ENCODE measurements around the gene MUC21. TPM values are rescaled to one million over a fixed set of nuclear protein-coding genes. Genes with fewer than 3 reads are reported as not detected.

Gene MUC21
- polyA plus RNA-seq, 1 of the 3 experiments (the other 2 are of a cell fraction) = not detected

- TF ChIP-seq, protein P1, sequence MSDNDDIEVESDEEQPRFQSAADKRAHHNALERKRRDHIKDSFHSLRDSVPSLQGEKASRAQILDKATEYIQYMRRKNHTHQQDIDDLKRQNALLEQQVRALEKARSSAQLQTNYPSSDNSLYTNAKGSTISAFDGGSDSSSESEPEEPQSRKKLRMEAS (IDR thresholded peaks at IDR 0.05; ENCODE audit: low read depth) = no peak
- TF ChIP-seq SIN3A (IDR thresholded peaks at IDR 0.05; ENCODE audit: borderline replicate concordance, low read depth, low read length) = no peak
These were observed 2.0 kb downstream of the MUC21 start (continued) for GRCh38 chr6:30985490-30985889.

DNA sequence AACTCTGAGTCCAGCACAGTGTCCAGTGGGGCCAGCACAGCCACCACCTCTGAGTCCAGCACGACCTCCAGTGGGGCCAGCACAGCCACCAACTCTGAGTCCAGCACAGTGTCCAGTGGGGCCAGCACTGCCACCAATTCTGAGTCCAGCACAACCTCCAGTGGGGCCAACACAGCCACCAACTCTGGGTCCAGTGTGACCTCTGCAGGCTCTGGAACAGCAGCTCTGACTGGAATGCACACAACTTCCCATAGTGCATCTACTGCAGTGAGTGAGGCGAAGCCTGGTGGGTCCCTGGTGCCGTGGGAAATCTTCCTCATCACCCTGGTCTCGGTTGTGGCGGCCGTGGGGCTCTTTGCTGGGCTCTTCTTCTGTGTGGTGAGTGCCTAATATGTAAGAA is 3.8 kb downstream of the MUC21 start:
- H2AFZ ChIP-seq (ENCODE audit: low read depth) = no peak overlapping the region
- no peak overlapping the region for H3K4me2 ChIP-seq
- no peak for TF ChIP-seq JUND (IDR thresholded peaks at IDR 0.05)
- TF ChIP-seq TAF1 (IDR thresholded peaks at IDR 0.05; ENCODE audit: borderline replicate concordance, low read depth, low read length) = no peak
- TF ChIP-seq, protein P2, sequence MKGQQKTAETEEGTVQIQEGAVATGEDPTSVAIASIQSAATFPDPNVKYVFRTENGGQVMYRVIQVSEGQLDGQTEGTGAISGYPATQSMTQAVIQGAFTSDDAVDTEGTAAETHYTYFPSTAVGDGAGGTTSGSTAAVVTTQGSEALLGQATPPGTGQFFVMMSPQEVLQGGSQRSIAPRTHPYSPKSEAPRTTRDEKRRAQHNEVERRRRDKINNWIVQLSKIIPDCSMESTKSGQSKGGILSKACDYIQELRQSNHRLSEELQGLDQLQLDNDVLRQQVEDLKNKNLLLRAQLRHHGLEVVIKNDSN (IDR thresholded peaks at IDR 0.05; ENCODE audit: borderline replicate concordance, low read depth) = no peak
- TF ChIP-seq MXI1 (IDR thresholded peaks at IDR 0.05; ENCODE audit: low read depth, low read length) = no peak
- no peak for TF ChIP-seq FOXM1 (IDR thresholded peaks at IDR 0.05; ENCODE audit: low read depth)
- no peak for TF ChIP-seq RCOR1 (IDR thresholded peaks at IDR 0.05; ENCODE audit: low read length)
- no peak for TF ChIP-seq NFIC (IDR thresholded peaks at IDR 0.05; ENCODE audit: borderline replicate concordance)
- TF ChIP-seq CHD2 (IDR thresholded peaks at IDR 0.05; ENCODE audit: low read length, partially characterized antibody) = no peak
- no peak for TF ChIP-seq ELF1 (IDR thresholded peaks at IDR 0.05)
- H3K4me3 ChIP-seq (ENCODE audit: low read depth in 2 of 2, low read length in 1 of 2) = no peak overlapping the region
- H4K20me1 ChIP-seq (ENCODE audit: insufficient read depth) = no peaks in the 10 kb centered on the region
- H3K9me2 ChIP-seq = no peaks in the 10 kb centered on the region
- ChIA-PET POLR2A (no interaction called here), CTCF (no interaction called here)
- no peaks in the 10 kb centered on the region for H3K79me2 ChIP-seq (ENCODE audit: insufficient read depth)
- no peak overlapping the region for H3K9ac ChIP-seq
- no peaks in the 10 kb centered on the region for H3F3A ChIP-seq (replicated peaks; ENCODE audit: insufficient read depth)
- no peak for DNase-seq
- H3K27me3 ChIP-seq (ENCODE audit: insufficient read depth) = no peaks in the 10 kb centered on the region
- H3K36me3 ChIP-seq (replicated peaks in 1 of 2; ENCODE audit: control insufficient read depth in 1 of 2, insufficient read depth in 2 of 2, low read length in 1 of 2) = no peaks in the 10 kb centered on the region
- no peak overlapping the region for H3K27ac ChIP-seq (ENCODE audit: low read depth in 2 of 2, low read length in 1 of 2)
- WGBS (ENCODE audit: low lambda C conversion rate) = 49% methylated on average over 5 of the region's 6 CpGs
- H3K9me3 ChIP-seq = no peaks in the 10 kb centered on the region
- peaks cover 0 to 2% of the 10 kb centered on the region in 2 experiments; a peak in 1 of 4 replicates for H3K4me1 ChIP-seq (ENCODE audit: control insufficient read depth in 1 of 2, insufficient read depth in 2 of 2, low read depth in 1 of 2, low read length in 1 of 2)

DNA sequence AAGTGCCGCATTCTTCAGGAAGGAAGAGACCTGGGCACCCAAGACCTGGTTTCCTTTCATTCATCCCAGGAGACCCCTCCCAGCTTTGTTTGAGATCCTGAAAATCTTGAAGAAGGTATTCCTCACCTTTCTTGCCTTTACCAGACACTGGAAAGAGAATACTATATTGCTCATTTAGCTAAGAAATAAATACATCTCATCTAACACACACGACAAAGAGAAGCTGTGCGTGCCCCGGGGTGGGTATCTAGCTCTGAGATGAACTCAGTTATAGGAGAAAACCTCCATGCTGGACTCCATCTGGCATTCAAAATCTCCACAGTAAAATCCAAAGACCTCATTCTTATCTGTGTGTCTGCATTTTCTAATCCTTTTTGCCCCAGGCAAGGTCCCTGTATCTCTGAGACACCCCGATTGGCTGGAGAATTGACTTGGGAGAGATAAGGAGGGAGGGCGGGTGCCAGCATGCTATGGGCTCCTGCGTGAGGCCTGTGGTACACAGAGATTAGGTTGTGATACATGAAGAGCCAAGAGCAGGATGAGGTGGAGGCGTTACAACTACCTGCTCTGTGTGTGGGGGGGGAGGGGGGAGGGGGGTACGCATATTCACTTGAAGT is 4.8 kb downstream of the MUC21 start:
- H3K9me3 ChIP-seq = no peaks in the 10 kb centered on the region
- H3K79me2 ChIP-seq (ENCODE audit: insufficient read depth) = no peaks in the 10 kb centered on the region
- DNase-seq = peak; percentile 29
- no peak overlapping the region for H3K27ac ChIP-seq (ENCODE audit: low read depth in 2 of 2, low read length in 1 of 2)
- no peaks in the 10 kb centered on the region for H3K4me1 ChIP-seq (ENCODE audit: control insufficient read depth in 1 of 2, insufficient read depth in 2 of 2, low read depth in 1 of 2, low read length in 1 of 2)
- H3K9ac ChIP-seq = no peak overlapping the region
- no peaks in the 10 kb centered on the region for H3K36me3 ChIP-seq (replicated peaks in 1 of 2; ENCODE audit: control insufficient read depth in 1 of 2, insufficient read depth in 2 of 2, low read length in 1 of 2)
- H3K27me3 ChIP-seq (ENCODE audit: insufficient read depth) = no peaks in the 10 kb centered on the region
- no peak overlapping the region for H2AFZ ChIP-seq (ENCODE audit: low read depth)
- no peak overlapping the region for H3K4me2 ChIP-seq
- ChIA-PET CTCF (interaction anchor here (0.8 to 1.0 kb wide), 2 partner anchors 9 to 158 kb away, joined by 3 read pairs; no protein-coding TSS in a partner anchor), POLR2A (no interaction called here)
- H3K9me2 ChIP-seq = no peaks in the 10 kb centered on the region
- 77% methylated on average over 9 of the region's 9 CpGs for WGBS (ENCODE audit: low lambda C conversion rate)
- H3K4me3 ChIP-seq (ENCODE audit: low read depth in 2 of 2, low read length in 1 of 2) = no peak overlapping the region
- no peaks in the 10 kb centered on the region for H4K20me1 ChIP-seq (ENCODE audit: insufficient read depth)
- no peaks in the 10 kb centered on the region for H3F3A ChIP-seq (replicated peaks; ENCODE audit: insufficient read depth)
- TF ChIP-seq NRF1 (IDR thresholded peaks at IDR 0.05; ENCODE audit: low read depth, low read length) = no peak
- no peak for TF ChIP-seq RCOR1 (IDR thresholded peaks at IDR 0.05; ENCODE audit: low read length)
- TF ChIP-seq ZBTB33 (IDR thresholded peaks at IDR 0.05; ENCODE audit: borderline replicate concordance, low read depth) = no peak
- TF ChIP-seq, protein P1 (IDR thresholded peaks at IDR 0.05; ENCODE audit: low read depth) = no peak
- no peak for TF ChIP-seq POLR2AphosphoS5 (IDR thresholded peaks at IDR 0.05; ENCODE audit: low read depth, low read length)
- no peak for TF ChIP-seq TEAD4 (IDR thresholded peaks at IDR 0.05; ENCODE audit: borderline replicate concordance, insufficient read depth)
- TF ChIP-seq FOXM1 (IDR thresholded peaks at IDR 0.05; ENCODE audit: low read depth) = no peak
- TF ChIP-seq MEF2A (IDR thresholded peaks at IDR 0.05; ENCODE audit: borderline replicate concordance, low read depth) = no peak
- TF ChIP-seq TAF1 (IDR thresholded peaks at IDR 0.05; ENCODE audit: borderline replicate concordance, low read depth, low read length) = no peak
- TF ChIP-seq JUND (IDR thresholded peaks at IDR 0.05) = no peak

Measured in SK-N-SH (cell line).